ENCODE results near the gene TLE1.
"Not testable (repeated sequence)": the region's sequence is repeated elsewhere in the genome, so short reads cannot be mapped to it uniquely, and the experiment has no call there.

TLE1 gene

DNA sequence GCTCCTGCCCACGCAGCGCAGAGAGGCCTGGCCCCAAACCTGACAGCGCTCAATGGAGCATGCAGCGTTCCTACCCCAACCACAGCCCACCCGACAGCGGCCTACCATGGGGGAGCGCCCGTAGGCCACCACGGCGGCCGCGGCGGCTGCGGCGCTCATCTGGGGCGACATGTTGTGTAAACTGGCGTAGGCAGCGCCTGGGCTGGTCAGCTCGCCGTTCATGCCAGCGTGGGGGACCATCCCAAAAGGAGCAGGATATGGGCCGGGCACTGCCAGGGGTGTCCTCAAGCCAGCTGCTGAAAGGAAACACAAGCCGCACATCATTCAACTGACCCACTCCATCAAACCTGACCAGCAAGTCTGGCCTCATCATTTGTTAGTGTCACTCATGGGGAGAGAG is 77.7 kb downstream of the TLE1 start:
- WGBS, 2 experiments = 96% methylated on average over 23 of the region's 23 CpGs
- Histone ChIP-seq H3K27me3 (ENCODE audit: control insufficient read depth, insufficient read depth, low read length, poor library complexity, severe bottlenecking) (no peaks in the 10 kb centered on the region), H3K4me3 (ENCODE audit: insufficient read depth, low read depth, low read length) (no peak overlapping the region), H3K4me1 (ENCODE audit: control insufficient read depth, insufficient read depth, low read length) (peaks cover 12% of the 10 kb centered on the region), H3K36me3 (ENCODE audit: control insufficient read depth, insufficient read depth, low read length) (peaks cover 33% of the 10 kb centered on the region), H3K27ac (ENCODE audit: insufficient read depth, low read depth, low read length, poor library complexity, severe bottlenecking) (no peak overlapping the region), H3K9me3 (ENCODE audit: control insufficient read depth, low read length) (no peaks in the 10 kb centered on the region)

DNA sequence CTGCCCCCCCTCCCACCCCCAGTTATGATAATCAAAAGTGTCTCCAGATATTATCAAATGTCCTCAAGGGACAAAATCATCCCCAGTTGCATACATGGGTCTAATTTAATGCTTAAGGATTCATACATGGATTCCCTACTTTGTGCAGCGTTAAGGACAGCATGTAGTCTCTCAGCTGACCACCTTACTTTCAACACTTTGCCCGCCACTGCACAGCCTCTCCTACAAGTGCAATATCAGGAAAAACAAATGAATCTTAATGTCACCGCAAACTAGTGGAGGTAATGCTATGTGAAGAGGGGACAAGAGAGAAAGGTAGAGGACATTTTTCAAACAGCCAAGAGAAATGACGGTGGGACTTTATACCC is 78.6 kb downstream of the TLE1 start:
- 94% methylated on average over 4 of the region's 4 CpGs for WGBS, 2 experiments
- Histone ChIP-seq H3K36me3 (ENCODE audit: control insufficient read depth, insufficient read depth, low read length) (peaks cover 28% of the 10 kb centered on the region), H3K27ac (ENCODE audit: insufficient read depth, low read depth, low read length, poor library complexity, severe bottlenecking) (no peak overlapping the region)

DNA sequence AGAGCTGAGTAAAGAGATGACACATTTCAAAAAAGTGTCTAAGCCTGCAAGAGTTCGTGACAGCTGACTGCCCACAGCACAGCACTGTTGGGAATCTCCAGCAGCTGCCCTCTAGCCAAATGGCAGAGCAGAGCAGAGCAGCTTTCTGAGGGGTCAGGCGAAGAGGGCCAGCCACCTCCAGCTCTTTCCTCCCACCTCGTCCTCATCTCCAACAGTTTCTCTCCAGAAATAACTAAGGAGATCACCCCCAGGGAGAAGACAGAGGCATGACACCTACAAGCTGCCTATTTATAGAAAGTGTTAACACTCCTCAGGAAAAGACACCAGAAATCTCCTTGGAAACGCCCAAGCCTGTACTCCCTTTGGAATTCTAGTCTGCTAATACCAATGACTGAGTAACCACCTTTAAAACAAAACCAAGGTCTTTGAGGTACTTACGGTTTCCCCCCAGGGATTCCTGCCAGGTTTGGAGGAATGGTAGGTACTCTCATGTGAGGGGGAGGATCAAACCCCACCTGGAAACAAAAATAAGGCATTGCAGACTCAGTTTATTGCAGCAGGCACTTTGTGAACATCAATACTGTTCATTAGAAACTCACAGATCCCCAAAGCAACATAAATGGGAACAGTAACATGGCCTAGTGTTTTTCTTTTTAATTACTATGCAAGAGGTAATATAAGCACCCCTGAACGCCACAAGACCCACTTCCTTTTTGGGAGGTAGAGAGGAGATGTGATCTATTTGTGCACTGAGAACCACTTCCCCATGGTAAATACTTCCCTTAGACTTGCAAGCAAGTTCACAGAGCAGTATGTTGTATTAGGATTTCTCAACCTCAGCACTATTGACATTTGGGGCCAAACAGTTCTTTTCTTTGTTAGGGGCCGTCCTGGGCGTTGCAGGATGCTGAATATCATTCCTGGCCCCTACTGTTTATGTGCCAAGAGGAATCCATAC is 79.3 kb downstream of the TLE1 start:
- no peak overlapping the region for H3K27ac ChIP-seq (ENCODE audit: insufficient read depth, low read depth, low read length, poor library complexity, severe bottlenecking)
- no peaks in the 10 kb centered on the region for H3K27me3 ChIP-seq (ENCODE audit: control insufficient read depth, insufficient read depth, low read length, poor library complexity, severe bottlenecking)
- WGBS, 2 experiments = 81 to 87% methylated on average over 7 to 8 of the region's 8 CpGs
- no peak overlapping the region for H3K4me3 ChIP-seq (ENCODE audit: insufficient read depth, low read depth, low read length)
- peaks cover 27% of the 10 kb centered on the region for H3K36me3 ChIP-seq (ENCODE audit: control insufficient read depth, insufficient read depth, low read length)
- H3K9me3 ChIP-seq (ENCODE audit: control insufficient read depth, low read length) = no peaks in the 10 kb centered on the region
- H3K4me1 ChIP-seq (ENCODE audit: control insufficient read depth, insufficient read depth, low read length) = peaks cover 12% of the 10 kb centered on the region

More for the DNA sequence above, 78.6 kb downstream of the TLE1 start:
- Histone ChIP-seq H3K4me3 (ENCODE audit: insufficient read depth, low read depth, low read length) (no peak overlapping the region), H3K9me3 (ENCODE audit: control insufficient read depth, low read length) (no peaks in the 10 kb centered on the region), H3K27me3 (ENCODE audit: control insufficient read depth, insufficient read depth, low read length, poor library complexity, severe bottlenecking) (no peaks in the 10 kb centered on the region), H3K4me1 (ENCODE audit: control insufficient read depth, insufficient read depth, low read length) (peaks cover 12% of the 10 kb centered on the region)

DNA sequence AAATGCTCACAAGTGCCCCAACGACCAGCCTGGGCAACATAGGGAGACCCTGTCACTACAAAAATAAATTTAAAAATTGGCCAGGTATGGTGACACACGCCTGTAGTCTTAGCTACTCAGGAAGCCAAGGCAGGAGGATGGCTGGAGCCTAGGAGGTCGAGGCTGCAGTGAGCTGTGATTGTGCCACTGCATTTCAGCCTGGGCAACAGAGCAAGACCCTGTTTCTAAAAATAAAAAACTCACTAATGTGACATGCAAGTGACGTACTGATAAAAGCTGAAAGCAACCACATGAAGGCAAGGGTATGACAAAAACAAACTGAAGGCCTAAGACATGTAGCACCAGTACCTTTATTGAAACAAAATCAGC is 81.1 kb downstream of the TLE1 start:
- peaks cover 31% of the 10 kb centered on the region for H3K36me3 ChIP-seq (ENCODE audit: control insufficient read depth, insufficient read depth, low read length)
- H3K9me3 ChIP-seq (ENCODE audit: control insufficient read depth, low read length) = no peaks in the 10 kb centered on the region
- no peaks in the 10 kb centered on the region for H3K27me3 ChIP-seq (ENCODE audit: control insufficient read depth, insufficient read depth, low read length, poor library complexity, severe bottlenecking)
- 90 to 91% methylated on average over 4 of the region's 4 CpGs for WGBS, 2 experiments
- H3K27ac ChIP-seq (ENCODE audit: insufficient read depth, low read depth, low read length, poor library complexity, severe bottlenecking) = no peak overlapping the region
- peaks cover 16% of the 10 kb centered on the region for H3K4me1 ChIP-seq (ENCODE audit: control insufficient read depth, insufficient read depth, low read length)
- no peak overlapping the region for H3K4me3 ChIP-seq (ENCODE audit: insufficient read depth, low read depth, low read length)

DNA sequence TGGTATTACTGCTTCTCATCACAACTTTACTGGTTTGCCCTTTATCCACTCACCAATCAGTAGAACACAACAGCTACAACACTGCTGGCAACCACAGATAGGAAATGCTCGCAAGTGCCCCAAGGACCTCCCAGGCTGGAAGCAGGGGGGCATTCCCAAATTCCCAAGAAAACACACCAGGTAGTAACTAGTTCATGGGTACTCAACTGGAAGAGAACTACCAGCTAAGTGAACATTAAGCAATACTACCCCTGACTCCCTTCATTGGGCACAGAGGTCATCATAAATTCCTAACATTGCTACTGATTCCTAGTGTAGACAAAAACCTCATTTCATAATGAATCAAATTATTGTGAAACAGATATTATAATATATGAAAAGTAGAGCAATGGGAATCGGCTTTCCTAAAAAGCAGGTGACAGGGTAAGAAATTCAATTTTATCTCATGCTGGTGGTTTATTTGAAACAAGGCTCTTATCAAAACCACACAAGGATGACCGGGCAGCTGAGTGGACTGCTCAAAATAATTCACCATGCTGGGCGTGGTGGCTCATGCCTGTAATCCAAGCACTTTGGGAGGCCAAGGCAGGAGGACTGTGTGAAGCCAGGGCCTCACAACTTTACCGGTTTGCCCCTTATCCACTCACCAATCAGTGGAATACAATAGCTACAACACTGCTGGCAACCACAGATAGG is 81.6 kb downstream of the TLE1 start:
- Histone ChIP-seq H3K27me3 (ENCODE audit: control insufficient read depth, insufficient read depth, low read length, poor library complexity, severe bottlenecking) (no peaks in the 10 kb centered on the region), H3K9me3 (ENCODE audit: control insufficient read depth, low read length) (no peaks in the 10 kb centered on the region), H3K36me3 (ENCODE audit: control insufficient read depth, insufficient read depth, low read length) (peaks cover 26% of the 10 kb centered on the region), H3K4me3 (ENCODE audit: insufficient read depth, low read depth, low read length) (no peak overlapping the region), H3K27ac (ENCODE audit: insufficient read depth, low read depth, low read length, poor library complexity, severe bottlenecking) (no peak overlapping the region), H3K4me1 (ENCODE audit: control insufficient read depth, insufficient read depth, low read length) (peaks cover 13% of the 10 kb centered on the region)
- 75% methylated on average over 5 of the region's 5 CpGs for WGBS, 2 experiments

DNA sequence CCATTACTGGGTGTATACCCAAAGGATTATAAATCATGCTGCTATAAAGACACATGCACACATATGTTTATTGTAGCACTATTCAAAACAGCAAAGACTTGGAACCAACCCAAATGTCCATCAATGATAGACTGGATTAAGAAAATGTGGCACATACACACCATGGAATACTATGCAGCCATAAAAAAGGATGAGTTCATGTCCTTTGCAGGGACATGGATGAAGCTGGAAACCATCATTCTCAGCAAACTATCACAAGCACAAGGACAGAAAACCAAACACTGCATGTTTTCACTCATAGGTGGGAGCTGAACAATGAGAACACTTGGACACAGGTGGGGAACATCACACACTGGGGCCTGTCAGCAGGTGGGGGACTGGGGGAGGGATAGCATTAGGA is 83.1 kb downstream of the TLE1 start:
- H3K36me3 ChIP-seq (ENCODE audit: control insufficient read depth, insufficient read depth, low read length) = peaks cover 19% of the 10 kb centered on the region
- not testable (repeated sequence) for H3K27me3 ChIP-seq (ENCODE audit: control insufficient read depth, insufficient read depth, low read length, poor library complexity, severe bottlenecking)

DNA sequence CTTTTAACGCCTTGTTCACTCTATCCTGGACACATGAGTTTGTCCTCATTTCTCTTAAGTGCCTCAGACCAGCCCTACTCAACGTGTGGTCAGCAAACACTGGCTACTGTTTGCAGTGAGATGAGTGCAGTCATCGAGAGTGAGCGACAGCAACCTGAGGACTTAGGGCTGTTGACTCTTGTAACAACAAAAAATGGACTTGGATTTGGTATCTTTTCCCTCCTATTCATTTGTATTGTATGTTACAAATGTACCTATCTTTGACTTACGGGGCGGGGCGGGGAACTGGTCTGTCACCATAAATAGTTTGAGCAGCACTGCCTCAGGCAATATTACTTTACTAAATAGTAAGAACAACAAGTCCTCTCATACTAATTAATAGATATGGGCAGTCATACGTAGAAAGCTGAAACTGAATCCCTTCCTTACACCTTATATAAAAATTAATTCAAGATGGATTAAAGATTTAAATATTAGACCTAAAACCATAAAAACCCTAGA is 84.1 kb downstream of the TLE1 start:
- peaks cover 13% of the 10 kb centered on the region for H3K36me3 ChIP-seq (ENCODE audit: control insufficient read depth, insufficient read depth, low read length)
- H3K9me3 ChIP-seq (ENCODE audit: control insufficient read depth, low read length) = no peaks in the 10 kb centered on the region
- WGBS, 2 experiments = 92 to 93% methylated on average over 4 to 8 of the region's 8 CpGs
- no peak overlapping the region for H3K27ac ChIP-seq (ENCODE audit: insufficient read depth, low read depth, low read length, poor library complexity, severe bottlenecking)
- no peak overlapping the region for H3K4me3 ChIP-seq (ENCODE audit: insufficient read depth, low read depth, low read length)
- H3K4me1 ChIP-seq (ENCODE audit: control insufficient read depth, insufficient read depth, low read length) = peaks cover 13% of the 10 kb centered on the region
- H3K27me3 ChIP-seq (ENCODE audit: control insufficient read depth, insufficient read depth, low read length, poor library complexity, severe bottlenecking) = no peaks in the 10 kb centered on the region

More for the DNA sequence above, 83.1 kb downstream of the TLE1 start:
- not testable (repeated sequence) for H3K27ac ChIP-seq (ENCODE audit: insufficient read depth, low read depth, low read length, poor library complexity, severe bottlenecking); H3K9me3 ChIP-seq (ENCODE audit: control insufficient read depth, low read length); H3K4me3 ChIP-seq (ENCODE audit: insufficient read depth, low read depth, low read length)
- H3K4me1 ChIP-seq (ENCODE audit: control insufficient read depth, insufficient read depth, low read length) = peaks cover 13% of the 10 kb centered on the region

DNA sequence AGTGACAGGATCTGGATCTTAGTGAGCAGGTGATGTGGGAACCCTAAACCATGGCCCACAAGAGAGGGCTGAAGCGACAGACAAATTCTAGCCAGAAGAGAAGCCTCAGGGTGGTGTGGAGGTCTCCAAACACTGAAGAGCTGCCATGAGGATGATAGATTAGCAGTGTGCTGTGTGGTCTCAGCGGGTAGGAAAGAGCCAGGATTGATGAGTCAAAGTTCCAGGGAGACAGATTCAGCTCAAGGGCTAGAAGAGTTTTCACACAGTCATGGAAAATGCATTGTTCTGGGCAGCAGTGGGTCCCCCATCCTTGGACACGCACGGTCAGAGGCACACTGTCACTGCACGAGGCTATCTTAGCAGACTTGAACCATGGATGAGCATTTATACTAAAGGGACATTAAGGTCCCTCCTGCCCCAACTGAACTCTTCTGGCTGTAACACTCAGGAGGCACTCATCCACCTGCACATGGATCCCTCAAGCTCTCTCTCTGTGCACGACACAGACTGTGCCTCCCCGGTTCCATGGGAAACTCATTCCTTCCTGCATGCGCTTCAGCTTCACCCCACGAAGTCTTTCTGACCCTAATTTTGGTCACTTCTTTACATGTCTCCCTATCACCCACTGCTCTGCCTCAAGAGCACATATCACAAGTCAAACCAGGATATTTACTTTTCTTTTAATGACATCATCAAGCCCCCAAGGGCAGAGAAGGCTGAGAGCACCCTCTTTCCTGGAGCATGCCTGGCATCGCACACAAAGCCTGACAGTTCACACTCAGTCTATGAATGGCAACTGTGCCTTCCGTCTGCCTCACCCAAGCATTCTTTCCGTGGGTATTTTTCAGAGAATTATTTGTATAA is 84.8 kb downstream of the TLE1 start:
- peaks cover 6% of the 10 kb centered on the region for H3K4me1 ChIP-seq (ENCODE audit: control insufficient read depth, insufficient read depth, low read length)
- H3K36me3 ChIP-seq (ENCODE audit: control insufficient read depth, insufficient read depth, low read length) = peaks cover 13% of the 10 kb centered on the region
- H3K27me3 ChIP-seq (ENCODE audit: control insufficient read depth, insufficient read depth, low read length, poor library complexity, severe bottlenecking) = no peaks in the 10 kb centered on the region
- no peak overlapping the region for H3K4me3 ChIP-seq (ENCODE audit: insufficient read depth, low read depth, low read length)
- H3K9me3 ChIP-seq (ENCODE audit: control insufficient read depth, low read length) = no peaks in the 10 kb centered on the region
- H3K27ac ChIP-seq (ENCODE audit: insufficient read depth, low read depth, low read length, poor library complexity, severe bottlenecking) = no peak overlapping the region
- WGBS, 2 experiments = 87 to 90% methylated on average over 12 of the region's 12 CpGs

DNA sequence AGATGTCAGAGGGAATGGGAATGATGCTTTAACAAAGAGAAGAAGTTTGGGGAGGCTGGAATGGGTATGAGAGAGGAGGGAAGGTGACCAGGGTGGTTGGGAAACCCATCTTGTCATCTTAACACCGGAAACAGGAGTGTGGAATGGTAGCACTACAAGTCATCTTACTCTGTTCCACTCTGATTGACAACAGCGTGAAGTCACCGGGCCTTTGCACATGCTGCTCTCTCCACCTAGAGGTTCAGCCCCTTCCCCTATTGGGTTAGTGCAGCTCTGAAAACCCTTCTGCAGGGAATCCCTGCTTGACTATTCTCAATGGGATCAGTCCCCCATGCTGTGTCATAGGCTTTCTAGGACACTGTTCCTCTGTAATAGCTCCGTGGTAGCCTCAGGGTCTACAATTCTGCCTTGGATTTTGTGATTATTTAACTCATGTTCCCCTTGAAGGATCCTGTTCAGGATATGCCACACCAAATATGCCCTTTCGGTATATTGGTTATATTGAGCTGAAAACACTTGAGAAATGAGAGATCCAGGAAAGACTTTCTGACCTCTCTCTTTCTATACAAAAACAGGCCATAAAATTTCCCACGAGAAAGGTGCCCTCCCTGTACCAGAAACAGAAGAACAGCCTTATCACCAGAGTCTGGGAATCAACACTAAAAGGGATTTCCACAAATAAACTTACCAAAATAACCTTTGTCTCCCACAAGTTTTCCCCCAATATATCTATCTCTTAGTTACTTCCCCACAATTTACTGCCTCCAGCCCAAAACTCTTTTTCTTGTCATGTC is 86.3 kb downstream of the TLE1 start:
- no peaks in the 10 kb centered on the region for H3K9me3 ChIP-seq (ENCODE audit: control insufficient read depth, low read length)
- peaks cover 4% of the 10 kb centered on the region for H3K4me1 ChIP-seq (ENCODE audit: control insufficient read depth, insufficient read depth, low read length)
- H3K4me3 ChIP-seq (ENCODE audit: insufficient read depth, low read depth, low read length) = no peak overlapping the region
- no peaks in the 10 kb centered on the region for H3K27me3 ChIP-seq (ENCODE audit: control insufficient read depth, insufficient read depth, low read length, poor library complexity, severe bottlenecking)
- WGBS, 2 experiments = 91 to 94% methylated on average over 5 to 6 of the region's 6 CpGs
- H3K36me3 ChIP-seq (ENCODE audit: control insufficient read depth, insufficient read depth, low read length) = peaks cover 5% of the 10 kb centered on the region
- no peak overlapping the region for H3K27ac ChIP-seq (ENCODE audit: insufficient read depth, low read depth, low read length, poor library complexity, severe bottlenecking)
